HepG2 (cell line): ENCODE measurements around the gene FSD2. TPM values are rescaled to one million over a fixed set of nuclear protein-coding genes. Genes with fewer than 3 reads are reported as not detected.

ENCODE experiments used
- ADNP ChIP-seq: sonication (generic); formaldehyde crosslinking; IDR thresholded peaks from 2 replicates; pipeline ENCODE4 v1.4.0; 2020; ENCODE audit warnings: missing genetic modification reagents
- FOXA1 ChIP-seq, 2 experiments: fragments of 450-650 bp in 1 of 2; sonication (generic) in 1 of 2; formaldehyde crosslinking in 1 of 2; IDR thresholded peaks; 2 replicates each; pipeline versions ENCODE4 v1.4.0 to v1.6.1; 2016 to 2020; ENCODE audit warnings: missing genetic modification reagents in 1 of 2
- KDM5A ChIP-seq: fragments of 200-600 bp; sonication (generic); IDR thresholded peaks from 2 replicates; pipeline ENCODE4 v1.7.0; 2018; ENCODE audit warnings: antibody characterized with exemption, mild to moderate bottlenecking, low read length, borderline replicate concordance
- NR3C1 ChIP-seq: sonication (generic); formaldehyde crosslinking; IDR thresholded peaks from 2 replicates; pipeline ENCODE4 v1.4.0; 2020; ENCODE audit warnings: missing genetic modification reagents
- RBM39 ChIP-seq: fragments of 200-400 bp; formaldehyde crosslinking; IDR thresholded peaks from one replicate; pipeline ENCODE4 v1.6.1; 2018; ENCODE audit warnings: antibody characterized with exemption, mild to moderate bottlenecking, low read depth, low read length; ENCODE audit not compliant: poor library complexity, severe bottlenecking
- RFX5 ChIP-seq: IDR thresholded peaks from 2 replicates; pipeline ENCODE4 v1.6.1; 2011; ENCODE audit warnings: low read depth, low read length, improper control_type of control experiment
- TBX2 ChIP-seq: sonication (generic); formaldehyde crosslinking; IDR thresholded peaks from 2 replicates; pipeline ENCODE4 v1.5.0; 2020; ENCODE audit warnings: missing genetic modification reagents, mild to moderate bottlenecking, borderline replicate concordance
- ZFP1 ChIP-seq: IDR thresholded peaks from 2 replicates; pipeline ENCODE4 v1.6.1; 2016
- ZFP41 ChIP-seq: sonication (generic); formaldehyde crosslinking; IDR thresholded peaks from 2 replicates; pipeline ENCODE4 v1.4.0; 2020; ENCODE audit warnings: mild to moderate bottlenecking, missing genetic modification reagents, borderline replicate concordance
- ZNF256 ChIP-seq: sonication (generic); formaldehyde crosslinking; conservative IDR thresholded peaks from 2 replicates; pipeline ENCODE4 v1.4.0; 2020; ENCODE audit warnings: missing genetic modification reagents
- ZNF3 ChIP-seq: IDR thresholded peaks from 2 replicates; pipeline ENCODE4 v1.7.0; 2017; ENCODE audit warnings: inconsistent platforms
- ZNF446 ChIP-seq: sonication (generic); formaldehyde crosslinking; IDR thresholded peaks from 2 replicates; pipeline ENCODE4 v1.5.0; 2020; ENCODE audit warnings: mild to moderate bottlenecking, missing genetic modification reagents
- ZNF670 ChIP-seq: sonication (generic); formaldehyde crosslinking; IDR thresholded peaks from 2 replicates; pipeline ENCODE4 v1.8.0; 2022; ENCODE audit warnings: mild to moderate bottlenecking, missing genetic modification reagents, borderline replicate concordance
- ZNF75D ChIP-seq: sonication (generic); formaldehyde crosslinking; IDR thresholded peaks from 2 replicates; pipeline ENCODE4 v1.8.1; 2023; ENCODE audit warnings: missing genetic modification reagents, mild to moderate bottlenecking, borderline replicate concordance
- polyA plus RNA-seq, 8 experiments: library from polyadenylated mRNA; depleted of rRNA in 3 of 8; stranded (reverse) in 7 of 8; unstranded in 1 of 8; fragments of >200 nt; fragmentation: Illumina TruSeq in 4 of 8; extraction: Trizol in 4 of 8; gene quantifications; 2 replicates each; pipeline versions ENCODE4 v1.2.1 to v1.2.3, GENCODE V29; 2011 to 2016; ENCODE audit warnings: low read depth in 4 of 8, missing spikeins in 1 of 8, mixed read lengths in 1 of 8; ENCODE audit not compliant: insufficient read depth in 1 of 8
- total RNA-seq, 5 experiments: library from RNA; depleted of rRNA; stranded (reverse); fragments of >200 nt; fragmentation: Illumina TruSeq; extraction: Trizol; gene quantifications; 2 replicates each; pipeline ENCODE4 v1.2.3, GENCODE V29; 2016; ENCODE audit warnings: low read depth in 1 of 5
- TF ChIP-seq, protein P1 (sequence below): sonication (generic); formaldehyde crosslinking; IDR thresholded peaks from 2 replicates; pipeline ENCODE4 v1.5.0; 2020; ENCODE audit warnings: missing genetic modification reagents, mild to moderate bottlenecking, borderline replicate concordance
- TF ChIP-seq, protein P2 (sequence below): sonication (generic); formaldehyde crosslinking; IDR thresholded peaks from 2 replicates; pipeline ENCODE4 v1.5.1; 2020; ENCODE audit warnings: mild to moderate bottlenecking, moderate library complexity, missing genetic modification reagents
- TF ChIP-seq, protein P3 (sequence below): sonication (generic); formaldehyde crosslinking; IDR thresholded peaks from 2 replicates; pipeline ENCODE4 v1.9.0; 2022; ENCODE audit warnings: missing genetic modification reagents, mild to moderate bottlenecking, borderline replicate concordance
- TF ChIP-seq, protein P4 (sequence below): sonication (generic); formaldehyde crosslinking; IDR thresholded peaks from 2 replicates; pipeline ENCODE4 v1.4.0; 2020; ENCODE audit warnings: missing genetic modification reagents
- TF ChIP-seq, protein P5 (sequence below): sonication (generic); formaldehyde crosslinking; conservative IDR thresholded peaks from 2 replicates; pipeline ENCODE4 v1.8.1; 2023; ENCODE audit warnings: missing genetic modification reagents
- TF ChIP-seq, protein P6 (sequence below): sonication (generic); formaldehyde crosslinking; IDR thresholded peaks from 2 replicates; pipeline ENCODE4 v1.4.0; 2020; ENCODE audit warnings: low read depth, mild to moderate bottlenecking, missing genetic modification reagents

FSD2 gene
- total and polyA plus RNA-seq, 2 of the 13 experiments (the other 11 are each of a cell fraction or from before 2014, with no cell fraction given), result not detected

DNA sequence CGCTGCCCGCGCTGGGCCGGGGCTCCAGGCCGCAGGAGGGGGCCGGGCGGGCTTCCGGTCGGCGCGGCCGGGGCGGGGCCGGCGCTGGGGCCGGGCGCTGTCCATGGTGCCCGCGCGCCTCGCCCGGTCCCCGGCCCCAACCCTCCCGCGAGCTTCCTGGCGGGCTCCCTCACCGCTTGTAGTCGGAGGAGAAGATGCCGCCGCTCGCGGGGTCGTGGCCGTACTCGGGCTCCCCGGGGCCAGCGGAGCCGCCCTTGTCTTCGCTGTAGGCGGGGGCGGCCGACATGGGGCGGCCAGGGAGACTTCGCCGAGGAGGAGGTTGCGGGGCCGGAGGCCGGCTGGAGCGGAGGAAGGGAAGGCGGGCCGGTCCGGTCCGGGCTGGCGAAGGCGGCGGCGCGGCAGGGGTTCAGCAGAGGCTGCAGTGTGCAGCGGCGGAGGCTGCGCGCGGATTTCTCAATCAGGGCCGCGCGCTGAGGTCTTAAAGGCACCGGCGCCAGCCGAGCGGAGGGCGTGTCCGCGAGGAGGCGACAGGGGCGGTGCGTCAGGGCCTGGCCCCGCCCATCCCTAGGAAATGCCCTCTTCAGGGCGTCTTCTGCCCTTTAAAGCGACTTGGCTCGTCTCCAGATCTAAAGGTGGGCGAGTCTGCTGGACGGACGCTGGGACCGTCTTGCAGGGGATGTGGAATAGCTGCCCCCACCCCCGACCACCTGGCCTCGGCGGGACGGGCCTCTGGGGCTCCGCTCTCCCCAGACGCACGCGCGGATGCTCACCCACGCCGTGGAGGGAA, 96.3 kb downstream of the FSD2 start, which contains the start of gene AP3B2 (continued):
- TF ChIP-seq, protein P1, sequence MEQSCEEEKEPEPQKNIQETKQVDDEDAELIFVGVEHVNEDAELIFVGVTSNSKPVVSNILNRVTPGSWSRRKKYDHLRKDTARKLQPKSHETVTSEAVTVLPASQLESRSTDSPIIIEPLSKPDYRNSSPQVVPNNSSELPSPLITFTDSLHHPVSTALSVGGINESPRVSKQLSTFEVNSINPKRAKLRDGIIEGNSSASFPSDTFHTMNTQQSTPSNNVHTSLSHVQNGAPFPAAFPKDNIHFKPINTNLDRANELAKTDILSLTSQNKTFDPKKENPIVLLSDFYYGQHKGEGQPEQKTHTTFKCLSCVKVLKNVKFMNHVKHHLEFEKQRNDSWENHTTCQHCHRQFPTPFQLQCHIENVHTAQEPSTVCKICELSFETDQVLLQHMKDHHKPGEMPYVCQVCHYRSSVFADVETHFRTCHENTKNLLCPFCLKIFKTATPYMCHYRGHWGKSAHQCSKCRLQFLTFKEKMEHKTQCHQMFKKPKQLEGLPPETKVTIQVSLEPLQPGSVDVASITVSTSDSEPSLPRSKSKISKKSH (CRISPR knock-in tag), result no peak
- TF ChIP-seq, protein P2, sequence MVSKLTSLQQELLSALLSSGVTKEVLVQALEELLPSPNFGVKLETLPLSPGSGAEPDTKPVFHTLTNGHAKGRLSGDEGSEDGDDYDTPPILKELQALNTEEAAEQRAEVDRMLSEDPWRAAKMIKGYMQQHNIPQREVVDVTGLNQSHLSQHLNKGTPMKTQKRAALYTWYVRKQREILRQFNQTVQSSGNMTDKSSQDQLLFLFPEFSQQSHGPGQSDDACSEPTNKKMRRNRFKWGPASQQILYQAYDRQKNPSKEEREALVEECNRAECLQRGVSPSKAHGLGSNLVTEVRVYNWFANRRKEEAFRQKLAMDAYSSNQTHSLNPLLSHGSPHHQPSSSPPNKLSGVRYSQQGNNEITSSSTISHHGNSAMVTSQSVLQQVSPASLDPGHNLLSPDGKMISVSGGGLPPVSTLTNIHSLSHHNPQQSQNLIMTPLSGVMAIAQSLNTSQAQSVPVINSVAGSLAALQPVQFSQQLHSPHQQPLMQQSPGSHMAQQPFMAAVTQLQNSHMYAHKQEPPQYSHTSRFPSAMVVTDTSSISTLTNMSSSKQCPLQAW, result no peak
- TF ChIP-seq ZNF256 (no peak), RFX5 (no peak), ZNF75D (CRISPR knock-in tag) (no peak), FOXA1 (IDR thresholded peaks at IDR 0.05) (no peak), FOXA1 (CRISPR knock-in tag; IDR thresholded peaks at IDR 0.05) (no peak), ZNF446 (CRISPR knock-in tag) (no peak), NR3C1 (CRISPR knock-in tag) (no peak), ADNP (no peak), ZNF670 (CRISPR knock-in tag) (no peak; the same call in 1 of the 2 replicates), ZFP41 (no peak), KDM5A (no peak), ZNF3 (no peak), TBX2 (CRISPR knock-in tag) (peak; percentile 23; the same call in 1 of the 2 replicates), RBM39 (no peak), ZFP1 (CRISPR knock-in tag) (no peak)
- TF ChIP-seq, protein P3, sequence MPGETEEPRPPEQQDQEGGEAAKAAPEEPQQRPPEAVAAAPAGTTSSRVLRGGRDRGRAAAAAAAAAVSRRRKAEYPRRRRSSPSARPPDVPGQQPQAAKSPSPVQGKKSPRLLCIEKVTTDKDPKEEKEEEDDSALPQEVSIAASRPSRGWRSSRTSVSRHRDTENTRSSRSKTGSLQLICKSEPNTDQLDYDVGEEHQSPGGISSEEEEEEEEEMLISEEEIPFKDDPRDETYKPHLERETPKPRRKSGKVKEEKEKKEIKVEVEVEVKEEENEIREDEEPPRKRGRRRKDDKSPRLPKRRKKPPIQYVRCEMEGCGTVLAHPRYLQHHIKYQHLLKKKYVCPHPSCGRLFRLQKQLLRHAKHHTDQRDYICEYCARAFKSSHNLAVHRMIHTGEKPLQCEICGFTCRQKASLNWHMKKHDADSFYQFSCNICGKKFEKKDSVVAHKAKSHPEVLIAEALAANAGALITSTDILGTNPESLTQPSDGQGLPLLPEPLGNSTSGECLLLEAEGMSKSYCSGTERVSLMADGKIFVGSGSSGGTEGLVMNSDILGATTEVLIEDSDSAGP (CRISPR knock-in tag), result peak; percentile 98
- TF ChIP-seq, protein P4, sequence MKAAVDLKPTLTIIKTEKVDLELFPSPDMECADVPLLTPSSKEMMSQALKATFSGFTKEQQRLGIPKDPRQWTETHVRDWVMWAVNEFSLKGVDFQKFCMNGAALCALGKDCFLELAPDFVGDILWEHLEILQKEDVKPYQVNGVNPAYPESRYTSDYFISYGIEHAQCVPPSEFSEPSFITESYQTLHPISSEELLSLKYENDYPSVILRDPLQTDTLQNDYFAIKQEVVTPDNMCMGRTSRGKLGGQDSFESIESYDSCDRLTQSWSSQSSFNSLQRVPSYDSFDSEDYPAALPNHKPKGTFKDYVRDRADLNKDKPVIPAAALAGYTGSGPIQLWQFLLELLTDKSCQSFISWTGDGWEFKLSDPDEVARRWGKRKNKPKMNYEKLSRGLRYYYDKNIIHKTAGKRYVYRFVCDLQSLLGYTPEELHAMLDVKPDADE (CRISPR knock-in tag), result no peak
- TF ChIP-seq, protein P5, sequence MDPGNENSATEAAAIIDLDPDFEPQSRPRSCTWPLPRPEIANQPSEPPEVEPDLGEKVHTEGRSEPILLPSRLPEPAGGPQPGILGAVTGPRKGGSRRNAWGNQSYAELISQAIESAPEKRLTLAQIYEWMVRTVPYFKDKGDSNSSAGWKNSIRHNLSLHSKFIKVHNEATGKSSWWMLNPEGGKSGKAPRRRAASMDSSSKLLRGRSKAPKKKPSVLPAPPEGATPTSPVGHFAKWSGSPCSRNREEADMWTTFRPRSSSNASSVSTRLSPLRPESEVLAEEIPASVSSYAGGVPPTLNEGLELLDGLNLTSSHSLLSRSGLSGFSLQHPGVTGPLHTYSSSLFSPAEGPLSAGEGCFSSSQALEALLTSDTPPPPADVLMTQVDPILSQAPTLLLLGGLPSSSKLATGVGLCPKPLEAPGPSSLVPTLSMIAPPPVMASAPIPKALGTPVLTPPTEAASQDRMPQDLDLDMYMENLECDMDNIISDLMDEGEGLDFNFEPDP (CRISPR knock-in tag), result no peak
- TF ChIP-seq, protein P6, sequence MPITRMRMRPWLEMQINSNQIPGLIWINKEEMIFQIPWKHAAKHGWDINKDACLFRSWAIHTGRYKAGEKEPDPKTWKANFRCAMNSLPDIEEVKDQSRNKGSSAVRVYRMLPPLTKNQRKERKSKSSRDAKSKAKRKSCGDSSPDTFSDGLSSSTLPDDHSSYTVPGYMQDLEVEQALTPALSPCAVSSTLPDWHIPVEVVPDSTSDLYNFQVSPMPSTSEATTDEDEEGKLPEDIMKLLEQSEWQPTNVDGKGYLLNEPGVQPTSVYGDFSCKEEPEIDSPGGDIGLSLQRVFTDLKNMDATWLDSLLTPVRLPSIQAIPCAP (CRISPR knock-in tag), result no peak; the same call in 1 of the 2 replicates
